ENCODE data around the gene CGREF1. TPM values are rescaled to one million over a fixed set of nuclear protein-coding genes. Genes with fewer than 3 reads are reported as not detected.
A peak's percentile ranks its signal among the peaks of the same experiment; 100 is the strongest.

CGREF1 gene
- total RNA-seq, 1 experiment from 2014 or later = 0.37 TPM

DNA sequence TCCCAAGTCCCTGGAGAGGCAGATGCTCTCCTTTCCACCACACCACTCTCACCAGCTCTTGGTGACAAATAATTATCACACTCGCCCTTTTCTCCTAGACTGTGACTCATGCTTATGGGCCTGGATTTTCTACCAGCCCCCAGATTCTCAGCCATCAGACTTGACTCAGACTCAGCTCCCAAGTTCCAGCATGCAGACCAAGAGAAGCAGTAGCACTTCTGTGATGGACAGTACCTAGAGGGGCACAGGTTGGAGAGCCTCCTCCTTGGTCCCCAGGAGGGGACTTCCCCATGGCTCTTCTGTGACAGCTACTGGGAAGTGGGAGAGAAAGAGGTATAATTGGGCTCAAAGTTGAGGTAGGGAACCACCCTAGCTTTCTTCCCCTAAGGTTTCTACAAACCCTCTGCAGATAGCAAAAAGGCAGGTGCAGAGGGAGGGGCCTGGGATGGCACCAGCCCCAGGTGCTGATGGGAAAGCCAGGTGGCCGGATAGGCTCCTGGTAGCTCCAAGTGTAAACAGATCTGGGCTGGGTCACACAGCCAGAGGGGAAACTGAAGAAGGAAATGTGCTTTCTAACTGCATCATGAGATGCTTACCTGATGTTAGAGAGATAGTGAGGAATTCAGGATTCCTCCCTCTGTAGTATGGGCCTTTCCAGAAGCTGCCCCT is 34.0 kb upstream of the CGREF1 start:
- no peaks in the 10 kb centered on the region for H3K36me3 ChIP-seq (ENCODE audit: low read depth)
- H3K9me3 ChIP-seq (ENCODE audit: insufficient read depth, low read depth) = no peaks in the 10 kb centered on the region
- ChIA-PET POLR2A (ENCODE audit: unreplicated experiment) (interaction anchor here (0.6 kb wide), 2 partner anchors 185 to 215 kb away, joined by 3 read pairs; no protein-coding TSS in a partner anchor), CTCF (no interaction called here)
- DNase-seq = peak; percentile 21 to 37
- no peaks in the 10 kb centered on the region for H3K9me2 ChIP-seq (ENCODE audit: insufficient read depth)
- no peak overlapping the region for H3K4me3 ChIP-seq
- H3K4me1 ChIP-seq (replicated peaks; ENCODE audit: insufficient read depth) = no peaks in the 10 kb centered on the region
- no peaks in the 10 kb centered on the region for H3K27me3 ChIP-seq (ENCODE audit: insufficient read depth, low read depth)
- peaks cover 4% of the 10 kb centered on the region; the same call in 1 of the 2 replicates for H3F3A ChIP-seq (ENCODE audit: insufficient read depth, low read depth)
- H4K20me1 ChIP-seq (ENCODE audit: insufficient read depth) = no peaks in the 10 kb centered on the region
- H3K4me2 ChIP-seq = no peak overlapping the region
- intact Hi-C loops (cut with micrococcal nuclease; ENCODE audit: unreplicated experiment) = no loop called here
- no peak overlapping the region for H2AFZ ChIP-seq
- BruUV-seq (replicated peaks) = no TSS peak
- H3K27ac ChIP-seq = no peak overlapping the region
- no peak for TF ChIP-seq EZH2 (IDR thresholded peaks at IDR 0.05; ENCODE audit: low read depth)
- no peak for TF ChIP-seq CTCF (conservative IDR thresholded peaks at IDR 0.05)
- no peaks in the 10 kb centered on the region for H3K79me2 ChIP-seq (ENCODE audit: low read depth)

DNA sequence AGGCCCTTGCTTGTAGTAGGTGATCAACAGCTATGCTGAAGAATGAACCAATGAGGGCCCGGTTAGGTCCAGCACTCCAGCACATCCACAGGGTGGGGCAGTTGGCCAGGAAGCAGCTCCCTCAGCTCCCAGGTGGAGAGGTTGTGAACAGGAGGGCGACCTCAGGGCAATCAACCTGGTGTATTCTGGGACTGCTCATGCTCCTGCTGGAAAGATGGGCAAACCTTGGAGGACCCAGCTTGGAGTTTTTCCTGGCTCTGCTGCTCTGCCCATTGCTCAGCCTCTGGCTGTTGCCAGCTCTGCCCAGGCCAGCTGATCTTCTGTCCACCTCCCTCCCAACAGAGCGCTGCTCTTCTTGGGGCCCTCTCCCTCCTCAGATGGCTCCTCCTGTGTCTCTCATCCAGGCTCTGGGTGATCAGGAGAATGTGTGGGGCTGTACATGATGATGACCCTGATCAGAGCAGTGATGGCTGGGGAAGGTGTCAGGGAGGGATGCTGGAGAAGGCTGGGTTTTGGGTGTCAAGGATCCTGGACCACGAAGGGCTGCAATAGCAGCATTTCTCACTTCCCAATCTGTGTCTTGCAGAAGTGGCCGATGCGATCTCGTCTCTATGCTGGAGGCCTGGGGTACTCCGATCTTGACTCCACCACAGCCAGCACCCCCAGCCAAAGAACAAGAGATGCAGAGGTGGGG is 33.3 kb upstream of the CGREF1 start:
- CTCF ChIA-PET = no interaction called here
- H3K4me3 ChIP-seq = no peak overlapping the region
- POLR2A ChIA-PET (ENCODE audit: unreplicated experiment) = interaction anchor here (0.6 kb wide), 2 partner anchors 184 to 215 kb away, joined by 3 read pairs; no protein-coding TSS in a partner anchor
- H3K27ac ChIP-seq = no peak overlapping the region
- TF ChIP-seq CTCF (conservative IDR thresholded peaks at IDR 0.05) (no peak), EZH2 (IDR thresholded peaks at IDR 0.05; ENCODE audit: low read depth) (no peak)
- no peak for DNase-seq
- no peaks in the 10 kb centered on the region for H3K36me3 ChIP-seq (ENCODE audit: low read depth)
- H4K20me1 ChIP-seq (ENCODE audit: insufficient read depth) = no peaks in the 10 kb centered on the region
- H3K9me2 ChIP-seq (ENCODE audit: insufficient read depth) = no peaks in the 10 kb centered on the region
- H3K4me1 ChIP-seq (replicated peaks; ENCODE audit: insufficient read depth) = no peaks in the 10 kb centered on the region
- no peaks in the 10 kb centered on the region for H3K27me3 ChIP-seq (ENCODE audit: insufficient read depth, low read depth)
- no peaks in the 10 kb centered on the region for H3K9me3 ChIP-seq (ENCODE audit: insufficient read depth, low read depth)
- H3F3A ChIP-seq (ENCODE audit: insufficient read depth, low read depth) = peaks cover 4% of the 10 kb centered on the region; the same call in 1 of the 2 replicates
- BruUV-seq (replicated peaks) = no TSS peak
- H3K4me2 ChIP-seq = no peak overlapping the region
- no peaks in the 10 kb centered on the region for H3K79me2 ChIP-seq (ENCODE audit: low read depth)
- intact Hi-C loops (cut with micrococcal nuclease; ENCODE audit: unreplicated experiment) = no loop called here
- H2AFZ ChIP-seq = no peak overlapping the region

- H3F3A ChIP-seq (ENCODE audit: insufficient read depth, low read depth) = peaks cover 4% of the 10 kb centered on the region; the same call in 1 of the 2 replicates
- H4K20me1 ChIP-seq (ENCODE audit: insufficient read depth) = no peaks in the 10 kb centered on the region
- no peaks in the 10 kb centered on the region for H3K9me2 ChIP-seq (ENCODE audit: insufficient read depth)
- DNase-seq = no peak
- H3K4me2 ChIP-seq = no peak overlapping the region
- POLR2A ChIA-PET (ENCODE audit: unreplicated experiment) = no interaction called here
- TF ChIP-seq EZH2 (IDR thresholded peaks at IDR 0.05; ENCODE audit: low read depth) (no peak), CTCF (conservative IDR thresholded peaks at IDR 0.05) (no peak)
- CTCF ChIA-PET = no interaction called here
- H3K27ac ChIP-seq = no peak overlapping the region
- no peaks in the 10 kb centered on the region for H3K9me3 ChIP-seq (ENCODE audit: insufficient read depth, low read depth)
- H3K36me3 ChIP-seq (ENCODE audit: low read depth) = no peaks in the 10 kb centered on the region
- BruUV-seq (replicated peaks) = no TSS peak
- no peak overlapping the region for H3K4me3 ChIP-seq
- no peaks in the 10 kb centered on the region for H3K4me1 ChIP-seq (replicated peaks; ENCODE audit: insufficient read depth)
- no peaks in the 10 kb centered on the region for H3K27me3 ChIP-seq (ENCODE audit: insufficient read depth, low read depth)
- intact Hi-C loops (cut with micrococcal nuclease; ENCODE audit: unreplicated experiment) = no loop called here
- H2AFZ ChIP-seq = no peak overlapping the region
- H3K79me2 ChIP-seq (ENCODE audit: low read depth) = no peaks in the 10 kb centered on the region
Observed at GRCh38 chr2:27150639-27151230, 31.8 kb upstream of the CGREF1 start.

Measured in PC-9 (cell line).